Thyroid gland (tissue), 4 donors: ENCODE measurements around the gene ATP13A2. TPM values are rescaled to one million over a fixed set of nuclear protein-coding genes. Genes with fewer than 3 reads are reported as not detected.

ENCODE experiments used
- DNase-seq, 2 donors: peaks; one replicate each; pipeline ENCODE4 v3.0.0-alpha.2; 2019
- H3K27ac ChIP-seq, 3 donors: fragments of 200-600 bp; sonication (generic); 1 replicate in 2 of 3; 2 replicates in 1 of 3; pipeline ENCODE4 v1.5.1; 2016 to 2019; ENCODE audit warnings: mild to moderate bottlenecking in 1 of 3, moderate library complexity in 1 of 3
- H3K27me3 ChIP-seq: fragments of 200-600 bp; sonication (generic); one replicate; pipeline ENCODE4 v1.5.1; 2019
- H3K36me3 ChIP-seq, 2 donors: fragments of 200-600 bp; sonication (generic); one replicate each; pipeline ENCODE4 v1.5.1; 2016 to 2019
- H3K4me1 ChIP-seq, 2 donors: fragments of 200-600 bp; sonication (generic); one replicate each; pipeline ENCODE4 v1.5.1; 2017 to 2019
- H3K4me3 ChIP-seq, 3 donors: fragments of 200-600 bp; sonication (generic); replicated peaks in 1 of 3; 1 replicate in 2 of 3; 2 replicates in 1 of 3; pipeline ENCODE4 v1.5.1; 2016; ENCODE audit warnings: mild to moderate bottlenecking in 1 of 3
- H3K9me3 ChIP-seq: fragments of 200-600 bp; sonication (generic); one replicate; pipeline ENCODE4 v1.5.1; 2017
- POLR2A ChIP-seq, 2 donors: fragments of 450-650 bp; IDR thresholded peaks; one replicate each; pipeline ENCODE4 v1.6.1; 2017; ENCODE audit warnings: antibody characterized with exemption in 2 of 2, mild to moderate bottlenecking in 2 of 2, moderate library complexity in 1 of 2
- WGBS, 2 donors: methylation state at CpG; one replicate each; pipeline ENCODE4 v1.1.5; 2017; 5-methylcytosine and 5-hydroxymethylcytosine counted together
- intact Hi-C: fragments of 100-400 bp; cut with DNase I; formaldehyde crosslinking; loops from one replicate; pipeline ENCODE4 v1.15.1; 2023
- total RNA-seq, 4 donors: library from RNA; depleted of rRNA; stranded (reverse); fragments of >200 nt; gene quantifications; one replicate each; pipeline ENCODE4 v1.2.3, GENCODE V29; 2016
- TF ChIP-seq, protein P1 (sequence below), 6 experiments: fragments of 200-600 bp in 3 of 6; fragments of 450-650 bp in 3 of 6; sonication (generic) in 3 of 6; IDR thresholded peaks; one replicate each; pipeline ENCODE4 v1.5.1; 2016 to 2019; ENCODE audit warnings: antibody characterized with exemption in 6 of 6, mild to moderate bottlenecking in 2 of 6, inconsistent platforms in 1 of 6, moderate library complexity in 1 of 6

ATP13A2 gene
- total RNA-seq, 4 donors from 2014 or later, result 28.7 to 47.0 (median 35.8) TPM

DNA sequence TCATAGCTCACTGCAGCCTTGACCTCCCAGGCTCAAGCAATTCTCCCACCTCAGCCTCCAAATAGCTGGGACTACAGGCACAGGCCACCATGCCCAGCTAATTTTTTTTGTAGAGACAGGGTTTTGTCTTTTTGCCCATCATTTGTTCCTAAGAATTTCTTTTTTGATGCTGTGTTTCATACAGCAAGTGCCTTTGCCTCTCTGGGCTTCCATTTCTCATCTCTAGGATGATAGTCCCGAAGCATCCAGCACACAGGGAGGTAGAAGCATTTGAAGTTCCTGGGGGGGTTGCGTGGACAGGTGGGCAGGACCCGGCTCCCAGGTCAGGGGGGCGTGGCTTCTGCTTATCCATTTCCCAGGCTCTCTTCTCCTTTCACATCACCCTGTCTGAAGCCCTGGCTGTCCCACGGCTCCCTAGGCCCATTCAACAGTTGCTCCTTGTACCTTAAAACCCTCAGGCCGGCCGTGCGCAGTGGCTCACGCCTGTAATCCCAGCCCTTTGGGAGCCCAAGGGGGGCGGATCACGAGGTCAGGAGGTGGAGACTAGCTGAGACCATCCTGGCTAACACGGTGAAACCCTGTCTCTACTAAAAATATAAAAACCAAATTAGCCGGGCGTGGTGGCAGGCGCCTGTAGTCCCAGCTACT, 3.4 kb downstream of the ATP13A2 start:
- intact Hi-C loops, result no loop called here
- WGBS, 2 donors, result 89 to 96% methylated on average over 15 of the region's 15 CpGs
- TF ChIP-seq, protein P1, sequence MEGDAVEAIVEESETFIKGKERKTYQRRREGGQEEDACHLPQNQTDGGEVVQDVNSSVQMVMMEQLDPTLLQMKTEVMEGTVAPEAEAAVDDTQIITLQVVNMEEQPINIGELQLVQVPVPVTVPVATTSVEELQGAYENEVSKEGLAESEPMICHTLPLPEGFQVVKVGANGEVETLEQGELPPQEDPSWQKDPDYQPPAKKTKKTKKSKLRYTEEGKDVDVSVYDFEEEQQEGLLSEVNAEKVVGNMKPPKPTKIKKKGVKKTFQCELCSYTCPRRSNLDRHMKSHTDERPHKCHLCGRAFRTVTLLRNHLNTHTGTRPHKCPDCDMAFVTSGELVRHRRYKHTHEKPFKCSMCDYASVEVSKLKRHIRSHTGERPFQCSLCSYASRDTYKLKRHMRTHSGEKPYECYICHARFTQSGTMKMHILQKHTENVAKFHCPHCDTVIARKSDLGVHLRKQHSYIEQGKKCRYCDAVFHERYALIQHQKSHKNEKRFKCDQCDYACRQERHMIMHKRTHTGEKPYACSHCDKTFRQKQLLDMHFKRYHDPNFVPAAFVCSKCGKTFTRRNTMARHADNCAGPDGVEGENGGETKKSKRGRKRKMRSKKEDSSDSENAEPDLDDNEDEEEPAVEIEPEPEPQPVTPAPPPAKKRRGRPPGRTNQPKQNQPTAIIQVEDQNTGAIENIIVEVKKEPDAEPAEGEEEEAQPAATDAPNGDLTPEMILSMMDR (IDR thresholded peaks at IDR 0.05), result no peak
- TF ChIP-seq POLR2A (IDR thresholded peaks at IDR 0.05), result no peak
- no peak for DNase-seq
- Histone ChIP-seq H3K4me3 (no peak overlapping the region), H3K9me3 (no peaks in the 10 kb centered on the region), H3K27me3 (no peaks in the 10 kb centered on the region), H3K27ac (no peak overlapping the region), H3K4me1 (peaks cover 10 to 21% of the 10 kb centered on the region in 2 donors), H3K36me3 (peaks cover 14 to 19% of the 10 kb centered on the region in 2 donors)

GRCh38 chr1:17007121-17007520, 4.6 kb downstream of the ATP13A2 start:
- H3K27ac ChIP-seq, result no peak overlapping the region
- no peak for DNase-seq
- H3K36me3 ChIP-seq, result peaks cover 19 to 23% of the 10 kb centered on the region in 2 donors
- TF ChIP-seq, protein P1 (IDR thresholded peaks at IDR 0.05), result no peak
- no peak for TF ChIP-seq POLR2A (IDR thresholded peaks at IDR 0.05)
- H3K9me3 ChIP-seq, result no peaks in the 10 kb centered on the region
- H3K4me1 ChIP-seq, result peaks cover 10 to 16% of the 10 kb centered on the region in 2 donors
- H3K4me3 ChIP-seq, result no peak overlapping the region
- 72 to 84% methylated on average over 5 to 8 of the region's 8 CpGs for WGBS, 2 donors
- no peaks in the 10 kb centered on the region for H3K27me3 ChIP-seq
- intact Hi-C loops, result no loop called here

GRCh38 chr1:17005365-17005740, 6.4 kb downstream of the ATP13A2 start:
- intact Hi-C loops, result no loop called here
- Histone ChIP-seq H3K27me3 (no peaks in the 10 kb centered on the region), H3K36me3 (peaks cover 26 to 27% of the 10 kb centered on the region in 2 donors)

GRCh38 chr1:17004466-17005364, 7.0 kb downstream of the ATP13A2 start:
- H3K9me3 ChIP-seq, result no peaks in the 10 kb centered on the region
- no peaks in the 10 kb centered on the region for H3K27me3 ChIP-seq
- no peak for DNase-seq
- TF ChIP-seq, protein P1 (IDR thresholded peaks at IDR 0.05), result no peak
- TF ChIP-seq POLR2A (IDR thresholded peaks at IDR 0.05), result no peak
- no peak overlapping the region for H3K4me3 ChIP-seq
- H3K27ac ChIP-seq, result no peak overlapping the region
- peaks cover 0 to under 1% of the 10 kb centered on the region in 2 donors for H3K4me1 ChIP-seq
- WGBS, 2 donors, result 93 to 94% methylated on average over 20 to 22 of the region's 24 CpGs
- peaks cover 26 to 28% of the 10 kb centered on the region in 2 donors for H3K36me3 ChIP-seq
- intact Hi-C loops, result no loop called here

More at GRCh38 chr1:17005365-17005740, 6.4 kb downstream of the ATP13A2 start:
- peaks cover under 1 to 7% of the 10 kb centered on the region in 2 donors for H3K4me1 ChIP-seq
- TF ChIP-seq, protein P1 (IDR thresholded peaks at IDR 0.05), result no peak
- no peak for TF ChIP-seq POLR2A (IDR thresholded peaks at IDR 0.05)
- DNase-seq, result no peak
- no peak overlapping the region for H3K27ac ChIP-seq
- no peak overlapping the region for H3K4me3 ChIP-seq
- no peaks in the 10 kb centered on the region for H3K9me3 ChIP-seq
- WGBS, 2 donors, result 94 to 95% methylated on average over 19 of the region's 19 CpGs

DNA sequence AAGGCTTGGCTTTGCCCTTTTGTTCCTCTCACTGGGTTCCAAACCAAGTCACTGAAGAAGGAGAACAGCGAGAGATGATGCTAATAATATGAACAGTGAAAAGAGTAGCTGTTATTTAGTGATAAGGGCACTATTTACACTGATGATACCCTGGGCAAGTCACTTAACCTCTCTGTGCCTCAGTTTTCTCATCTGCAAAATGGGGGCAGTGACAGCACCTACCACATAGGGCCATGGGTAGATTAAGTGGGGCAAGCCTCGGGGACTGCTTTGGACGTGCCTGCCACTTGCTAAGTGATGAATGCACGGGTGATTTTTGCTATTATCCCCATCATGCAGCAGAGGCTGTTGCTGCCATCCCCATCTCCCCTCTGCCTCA, 9.2 kb downstream of the ATP13A2 start:
- no peak for TF ChIP-seq POLR2A (IDR thresholded peaks at IDR 0.05)
- TF ChIP-seq, protein P1 (IDR thresholded peaks at IDR 0.05), result no peak
- no peaks in the 10 kb centered on the region for H3K27me3 ChIP-seq
- 88 to 92% methylated on average over 3 to 4 of the region's 4 CpGs for WGBS, 2 donors
- H3K27ac ChIP-seq, result no peak overlapping the region
- no peak overlapping the region for H3K4me3 ChIP-seq
- no peak for DNase-seq
- H3K36me3 ChIP-seq, result peaks cover 26 to 40% of the 10 kb centered on the region in 2 donors
- H3K9me3 ChIP-seq, result no peaks in the 10 kb centered on the region
- intact Hi-C loops, result no loop called here
- H3K4me1 ChIP-seq, result no peaks in the 10 kb centered on the region
